SH-SY5Y (cell line): ENCODE results near the gene SND1.

Experiments used
- GATA2 ChIP-seq: IDR thresholded peaks from 2 replicates; pipeline ENCODE4 v1.6.1; 2011; ENCODE audit warnings: mild to moderate bottlenecking, low read depth, low read length
- GATA3 ChIP-seq: IDR thresholded peaks from 2 replicates; pipeline ENCODE4 v1.6.1; 2011; ENCODE audit warnings: low read depth, mild to moderate bottlenecking, low read length, moderate library complexity

- TF ChIP-seq GATA3 (no peak), GATA2 (no peak)
Measured at GRCh38 chr7:127859330-127859729, 207.3 kb downstream of the SND1 start.
